ENCODE measurements around the gene UTP4. TPM values are rescaled to one million over a fixed set of nuclear protein-coding genes. Genes with fewer than 3 reads are reported as not detected.

Gene UTP4
- total RNA-seq (2014; rRNA removed; shearing (Covaris generic)) = 20.2 and 28.1 TPM in 2 replicates

- no peaks in the 10 kb centered on the region for H3K27me3 ChIP-seq (replicated peaks)
- peaks cover 75% of the 10 kb centered on the region for H3K36me3 ChIP-seq
- DNase-seq (ENCODE audit: low read depth in 1 of 2, low spot score in 2 of 2) = peak; percentile 57 to 86
- no peaks in the 10 kb centered on the region; the same call in 1 of the 2 replicates for H3K9me3 ChIP-seq (replicated peaks)
- H3K4me3 ChIP-seq = peak within 1 kb of the TSS; percentile 99
- peak within 1 kb of the TSS; percentile 90 for H3K27ac ChIP-seq
- H3K4me1 ChIP-seq (replicated peaks) = peaks cover 23% of the 10 kb centered on the region
Observed at GRCh38 chr16:69132424-69133252, at the start of gene UTP4, which contains the start of gene CHTF8. UTP4 (plus strand) TSS chr16:69132649; CDS start chr16:69133460, 811 bp downstream. CHTF8 (minus strand) TSS chr16:69132588; CDS start chr16:69121458, 11,130 bp downstream.

DNA sequence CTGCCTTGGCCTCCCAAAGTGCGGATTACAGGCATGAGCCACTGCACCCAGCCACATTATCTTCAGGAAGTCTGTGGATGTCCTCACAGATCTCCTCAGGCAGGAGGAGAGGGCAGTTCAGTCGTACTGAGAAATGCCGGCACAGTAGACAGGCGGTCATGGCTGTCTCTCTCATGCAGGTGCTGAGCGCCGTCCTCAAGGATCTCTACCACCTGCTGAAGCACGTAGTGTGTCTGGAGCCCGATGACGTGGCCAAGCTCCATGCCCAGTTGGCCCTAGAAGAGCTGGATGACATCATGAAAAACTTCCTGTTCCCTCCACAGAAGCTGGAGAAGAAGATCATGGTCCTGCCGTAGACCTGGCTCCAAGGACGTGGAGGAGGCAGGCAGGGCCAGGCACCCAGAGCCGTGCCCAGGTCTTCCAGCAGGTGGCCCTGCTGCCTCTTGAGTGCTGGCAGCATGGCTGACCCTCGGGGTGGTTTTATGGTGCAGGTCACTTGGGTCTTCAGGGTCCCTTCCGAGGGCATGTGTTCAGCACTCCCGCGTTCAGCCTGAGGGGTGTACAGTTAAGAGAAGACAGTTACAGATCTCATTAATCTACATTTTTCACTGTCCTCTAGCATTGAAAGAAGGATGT is 49.0 kb upstream of the UTP4 start:
- no peak for DNase-seq (ENCODE audit: low read depth in 1 of 2, low spot score in 2 of 2)
- peaks cover 21% of the 10 kb centered on the region for H3K4me1 ChIP-seq (replicated peaks)
- no peaks in the 10 kb centered on the region for H3K36me3 ChIP-seq
- H3K27ac ChIP-seq = no peak overlapping the region
- no peaks in the 10 kb centered on the region for H3K9me3 ChIP-seq (replicated peaks)
- no peaks in the 10 kb centered on the region for H3K27me3 ChIP-seq (replicated peaks)
- no peak overlapping the region for H3K4me3 ChIP-seq

- H3K36me3 ChIP-seq = no peaks in the 10 kb centered on the region
- DNase-seq (ENCODE audit: low read depth in 1 of 2, low spot score in 2 of 2) = peak in 1 of 2 experiments; percentile 37
- H3K27me3 ChIP-seq (replicated peaks) = no peaks in the 10 kb centered on the region
- peak overlapping the region; percentile 21 for H3K27ac ChIP-seq
- no peak overlapping the region for H3K4me3 ChIP-seq
- H3K9me3 ChIP-seq (replicated peaks) = no peaks in the 10 kb centered on the region
- peaks cover 22% of the 10 kb centered on the region for H3K4me1 ChIP-seq (replicated peaks)
Observed at GRCh38 chr16:69084289-69084688, 48.2 kb upstream of the UTP4 start.

DNA sequence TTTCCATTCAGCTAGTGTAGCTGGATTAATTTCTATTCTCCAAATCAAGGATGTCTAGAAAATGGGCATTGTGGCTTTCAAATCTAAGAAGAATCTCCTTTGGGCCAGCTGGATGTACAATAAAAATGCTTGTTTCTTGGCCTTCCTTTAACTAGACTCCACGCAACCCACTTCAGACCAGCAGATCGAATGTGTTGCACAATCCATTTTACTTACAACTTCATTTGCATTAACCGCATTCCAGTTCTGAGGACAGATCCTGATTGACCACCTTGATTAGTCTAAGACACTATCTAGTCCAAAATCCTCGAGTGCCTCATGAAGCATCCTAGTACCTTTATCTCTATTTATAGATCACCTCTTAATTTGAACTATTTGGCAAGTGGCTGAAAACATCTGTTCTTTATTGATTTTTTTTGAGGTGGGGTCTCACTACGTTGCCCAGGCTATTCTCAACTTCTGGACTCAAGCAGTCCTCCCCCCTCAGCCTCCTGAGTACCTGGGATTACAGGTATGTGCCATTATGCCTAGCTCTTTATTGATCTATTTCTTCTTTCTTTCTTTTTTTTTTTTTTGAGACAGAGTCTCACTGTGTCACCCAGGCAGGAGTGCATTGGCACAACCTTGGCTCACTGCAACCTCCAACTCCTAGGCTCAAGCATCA is 47.3 kb upstream of the UTP4 start:
- H3K9me3 ChIP-seq (replicated peaks) = no peaks in the 10 kb centered on the region
- H3K36me3 ChIP-seq = no peaks in the 10 kb centered on the region
- H3K4me3 ChIP-seq = no peak overlapping the region
- no peaks in the 10 kb centered on the region for H3K27me3 ChIP-seq (replicated peaks)
- H3K4me1 ChIP-seq (replicated peaks) = peaks cover 30% of the 10 kb centered on the region
- no peak overlapping the region for H3K27ac ChIP-seq
- no peak for DNase-seq (ENCODE audit: low read depth in 1 of 2, low spot score in 2 of 2)

- Histone ChIP-seq H3K9me3 (replicated peaks) (no peaks in the 10 kb centered on the region), H3K4me3 (no peak overlapping the region), H3K36me3 (no peaks in the 10 kb centered on the region), H3K4me1 (replicated peaks) (peaks cover 34% of the 10 kb centered on the region), H3K27ac (no peak overlapping the region), H3K27me3 (replicated peaks) (no peaks in the 10 kb centered on the region)
- DNase-seq (ENCODE audit: low read depth in 1 of 2, low spot score in 2 of 2) = no peak
Observed at GRCh38 chr16:69087161-69087581, 45.3 kb upstream of the UTP4 start.

DNA sequence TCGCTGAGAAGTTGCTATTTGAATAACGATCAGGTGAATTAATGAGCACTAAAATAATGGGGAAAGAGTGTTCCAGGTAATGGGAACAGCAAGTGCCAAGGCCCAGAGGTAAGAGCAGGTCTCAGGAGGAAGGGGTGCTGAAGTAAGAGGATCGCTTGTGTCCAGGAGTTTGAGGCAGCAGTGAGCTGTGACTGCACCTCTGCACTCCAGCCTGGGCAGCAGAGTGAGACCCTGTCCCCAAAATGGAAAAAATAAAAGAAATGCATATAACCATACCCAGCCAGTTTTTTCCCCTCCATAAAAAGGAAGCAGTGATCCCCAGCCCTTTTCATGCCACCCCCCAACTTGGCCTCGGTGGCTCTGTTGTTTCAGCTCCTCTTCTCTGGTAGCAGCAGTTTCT is 43.8 kb upstream of the UTP4 start:
- no peak for DNase-seq (ENCODE audit: low read depth in 1 of 2, low spot score in 2 of 2)
- Histone ChIP-seq H3K36me3 (no peaks in the 10 kb centered on the region), H3K9me3 (replicated peaks) (no peaks in the 10 kb centered on the region), H3K4me3 (no peak overlapping the region), H3K4me1 (replicated peaks) (peaks cover 28% of the 10 kb centered on the region), H3K27ac (no peak overlapping the region), H3K27me3 (replicated peaks) (no peaks in the 10 kb centered on the region)

GRCh38 chr16:69089091-69089910 is 43.1 kb upstream of the UTP4 start:
- no peak overlapping the region for H3K27ac ChIP-seq
- H3K27me3 ChIP-seq (replicated peaks) = no peaks in the 10 kb centered on the region
- H3K4me1 ChIP-seq (replicated peaks) = peaks cover 22% of the 10 kb centered on the region
- H3K4me3 ChIP-seq = no peak overlapping the region
- H3K36me3 ChIP-seq = no peaks in the 10 kb centered on the region
- DNase-seq (ENCODE audit: low read depth in 1 of 2, low spot score in 2 of 2) = no peak
- no peaks in the 10 kb centered on the region for H3K9me3 ChIP-seq (replicated peaks)

GRCh38 chr16:69093974-69094373 is 38.5 kb upstream of the UTP4 start:
- Histone ChIP-seq H3K36me3 (no peaks in the 10 kb centered on the region), H3K4me1 (replicated peaks) (peaks cover 13% of the 10 kb centered on the region), H3K9me3 (replicated peaks) (no peaks in the 10 kb centered on the region), H3K27ac (no peak overlapping the region), H3K4me3 (no peak overlapping the region), H3K27me3 (replicated peaks) (no peaks in the 10 kb centered on the region)
- no peak for DNase-seq (ENCODE audit: low read depth in 1 of 2, low spot score in 2 of 2)

- no peaks in the 10 kb centered on the region for H3K36me3 ChIP-seq
- DNase-seq (ENCODE audit: low read depth in 1 of 2, low spot score in 2 of 2) = no peak
Observed at GRCh38 chr16:69094501-69094900, 37.9 kb upstream of the UTP4 start.

DNA sequence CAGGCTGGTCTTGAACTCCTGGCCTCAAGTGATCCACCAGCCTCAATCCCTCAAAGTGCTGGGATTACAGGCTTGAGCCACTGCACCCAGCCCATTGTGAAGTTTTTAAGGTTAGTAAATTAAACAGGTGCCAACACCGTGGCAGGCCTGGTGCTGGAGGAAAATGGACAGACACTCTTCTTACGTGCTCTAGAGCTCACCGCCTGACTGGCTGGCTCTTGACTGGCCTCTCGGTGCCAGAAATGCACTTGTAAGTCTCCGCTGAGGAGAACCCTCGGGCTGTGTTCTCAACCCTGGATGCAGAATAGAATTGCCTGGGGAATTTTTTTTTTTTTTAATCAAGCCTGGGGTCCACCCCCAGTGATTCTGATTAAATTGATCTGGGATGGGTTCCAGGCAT is 37.3 kb upstream of the UTP4 start:
- Histone ChIP-seq H3K9me3 (replicated peaks) (no peaks in the 10 kb centered on the region), H3K36me3 (no peaks in the 10 kb centered on the region), H3K27ac (no peak overlapping the region), H3K4me3 (no peak overlapping the region), H3K4me1 (replicated peaks) (peaks cover 3% of the 10 kb centered on the region; the same call in 1 of the 2 replicates), H3K27me3 (replicated peaks) (no peaks in the 10 kb centered on the region)
- DNase-seq (ENCODE audit: low read depth in 1 of 2, low spot score in 2 of 2) = no peak

More at GRCh38 chr16:69094501-69094900, 37.9 kb upstream of the UTP4 start:
- H3K4me3 ChIP-seq = no peak overlapping the region
- peaks cover 10% of the 10 kb centered on the region for H3K4me1 ChIP-seq (replicated peaks)
- no peaks in the 10 kb centered on the region for H3K27me3 ChIP-seq (replicated peaks)
- no peaks in the 10 kb centered on the region for H3K9me3 ChIP-seq (replicated peaks)
- H3K27ac ChIP-seq = no peak overlapping the region

DNA sequence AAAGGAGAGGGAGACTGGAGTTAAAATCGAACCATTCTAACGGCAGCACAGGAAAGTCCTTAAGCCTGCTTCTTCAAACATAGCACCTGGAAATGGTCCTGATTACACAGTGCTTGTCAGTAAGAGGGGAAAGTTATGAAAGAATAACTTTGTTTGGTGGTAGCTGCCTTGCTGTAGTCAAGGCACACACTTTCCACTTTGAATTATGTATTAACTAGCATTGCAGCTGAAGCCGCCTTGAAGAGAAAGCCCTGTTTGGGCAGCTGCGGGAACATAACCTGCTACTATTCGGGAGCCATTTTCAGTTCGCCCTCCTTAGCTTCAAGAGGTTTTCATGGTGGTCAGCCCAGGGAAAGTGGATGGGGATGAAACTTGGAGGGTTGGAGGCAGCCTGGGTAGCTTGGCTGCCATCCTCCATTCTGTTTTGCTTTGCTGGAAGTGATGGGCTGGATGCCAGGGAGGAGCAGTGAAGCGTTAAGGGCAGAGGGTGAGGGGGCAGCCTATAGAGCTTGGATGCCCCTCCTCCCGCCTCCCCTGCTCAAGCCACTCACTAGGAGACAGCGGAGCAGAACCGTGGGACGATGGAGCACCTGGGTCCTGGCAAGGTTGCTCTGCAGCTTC is 32.3 kb upstream of the UTP4 start:
- Histone ChIP-seq H3K27ac (no peak overlapping the region), H3K9me3 (replicated peaks) (no peaks in the 10 kb centered on the region), H3K4me3 (no peak overlapping the region), H3K27me3 (replicated peaks) (no peaks in the 10 kb centered on the region), H3K4me1 (replicated peaks) (no peaks in the 10 kb centered on the region), H3K36me3 (no peaks in the 10 kb centered on the region)
- DNase-seq (ENCODE audit: low read depth in 1 of 2, low spot score in 2 of 2) = no peak

- Histone ChIP-seq H3K4me1 (replicated peaks) (peaks cover 13% of the 10 kb centered on the region), H3K4me3 (peak within 1 kb of the TSS; percentile 57), H3K27ac (no peak within 1 kb of the TSS), H3K27me3 (replicated peaks) (no peaks in the 10 kb centered on the region), H3K9me3 (replicated peaks) (no peaks in the 10 kb centered on the region), H3K36me3 (peaks cover 11% of the 10 kb centered on the region; the same call in 1 of the 2 replicates)
- peak; percentile 63 to 71 for DNase-seq (ENCODE audit: low read depth in 1 of 2, low spot score in 2 of 2)
Observed at GRCh38 chr16:69105501-69106361, 26.7 kb upstream of the UTP4 start, which contains the start of gene HAS3. HAS3 (plus strand) TSS chr16:69105653; CDS start chr16:69109396, 3,743 bp downstream.

Data from SJSA1 (cell line).